Hepatocyte (in vitro differentiated cells): Measurements from ENCODE around the gene GPR101. TPM values are rescaled to one million over a fixed set of nuclear protein-coding genes. Genes with fewer than 3 reads are reported as not detected.

ENCODE experiments used
- DNase-seq: peaks from one replicate; pipeline ENCODE4 v3.0.0-alpha.2; 2016; ENCODE audit warnings: low spot score
- H2AFZ ChIP-seq: fragments of 200-600 bp; sonication (generic); 2 replicates; pipeline ENCODE4 v1.6.0; 2016; ENCODE audit warnings: antibody characterized with exemption, mild to moderate bottlenecking
- H3K27ac ChIP-seq: fragments of 200-600 bp; sonication (generic); 2 replicates; pipeline ENCODE4 v1.5.1; 2016; ENCODE audit warnings: mild to moderate bottlenecking
- H3K27me3 ChIP-seq: fragments of 200-600 bp; sonication (generic); 2 replicates; pipeline ENCODE4 v1.6.1; 2016
- H3K36me3 ChIP-seq: fragments of 200-600 bp; sonication (generic); replicated peaks from 2 replicates; pipeline ENCODE4 v1.5.1; 2016; ENCODE audit warnings: low read depth; ENCODE audit not compliant: insufficient read depth
- H3K4me1 ChIP-seq: fragments of 200-600 bp; sonication (generic); 2 replicates; pipeline ENCODE4 v1.5.1; 2016; ENCODE audit warnings: mild to moderate bottlenecking, moderate library complexity; ENCODE audit not compliant: insufficient read depth
- H3K4me2 ChIP-seq: fragments of 200-600 bp; sonication (generic); 2 replicates; pipeline ENCODE4 v1.6.0; 2016
- H3K4me3 ChIP-seq: fragments of 200-600 bp; sonication (generic); 2 replicates; pipeline ENCODE4 v1.5.1; 2016; ENCODE audit warnings: mild to moderate bottlenecking
- H3K79me2 ChIP-seq: fragments of 200-600 bp; sonication (generic); 2 replicates; pipeline ENCODE4 v1.6.0; 2017; ENCODE audit warnings: mild to moderate bottlenecking
- H3K9me2 ChIP-seq: fragments of 200-600 bp; sonication (generic); replicated peaks from 2 replicates; pipeline ENCODE4 v1.6.0; 2017; ENCODE audit warnings: mild to moderate bottlenecking; ENCODE audit not compliant: insufficient read depth
- H3K9me3 ChIP-seq: fragments of 200-600 bp; sonication (generic); 2 replicates; pipeline ENCODE4 v1.5.1; 2016; ENCODE audit warnings: low read depth, mild to moderate bottlenecking
- H4K20me1 ChIP-seq: fragments of 200-600 bp; sonication (generic); 2 replicates; pipeline ENCODE4 v1.6.0; 2016; ENCODE audit warnings: mild to moderate bottlenecking; ENCODE audit not compliant: insufficient read depth, poor library complexity, severe bottlenecking
- EZH2 ChIP-seq: fragments of 200-600 bp; sonication (generic); IDR thresholded peaks from 2 replicates; pipeline ENCODE4 v1.6.1; 2016; ENCODE audit warnings: antibody characterized with exemption, mild to moderate bottlenecking, borderline replicate concordance
- EZH2phosphoT487 ChIP-seq: fragments of 200-600 bp; sonication (generic); IDR thresholded peaks from one replicate; pipeline ENCODE4 v1.6.1; 2018; ENCODE audit warnings: antibody characterized with exemption, mild to moderate bottlenecking, low read depth, moderate library complexity; ENCODE audit not compliant: unreplicated experiment, severe bottlenecking
- WGBS: methylation state at CpG from one replicate; pipeline ENCODE4 v1.1.6; 2016; ENCODE audit warnings: low lambda C conversion rate; ENCODE audit errors: missing lambda C conversion rate; 5-methylcytosine and 5-hydroxymethylcytosine counted together
- polyA plus RNA-seq: library from polyadenylated mRNA; unstranded; fragments of >200 nt; fragmentation: Nextera tagmentation; extraction: Ambion mirVana; gene quantifications from 2 replicates; pipeline ENCODE4 v1.2.1, GENCODE V29; 2016
- total RNA-seq: library from RNA; depleted of rRNA; stranded (reverse); fragments of >200 nt; gene quantifications from 2 replicates; pipeline ENCODE4 v1.2.3, GENCODE V29; 2014
- TF ChIP-seq, protein P1 (sequence below): fragments of 200-600 bp; sonication (generic); IDR thresholded peaks from 2 replicates; pipeline ENCODE4 v1.5.1; 2016; ENCODE audit warnings: antibody characterized with exemption, mild to moderate bottlenecking; ENCODE audit not compliant: poor library complexity

GPR101 gene
- total and polyA plus RNA-seq, 2 experiments from 2014 or later = 0.25 TPM; not detected in 1

DNA sequence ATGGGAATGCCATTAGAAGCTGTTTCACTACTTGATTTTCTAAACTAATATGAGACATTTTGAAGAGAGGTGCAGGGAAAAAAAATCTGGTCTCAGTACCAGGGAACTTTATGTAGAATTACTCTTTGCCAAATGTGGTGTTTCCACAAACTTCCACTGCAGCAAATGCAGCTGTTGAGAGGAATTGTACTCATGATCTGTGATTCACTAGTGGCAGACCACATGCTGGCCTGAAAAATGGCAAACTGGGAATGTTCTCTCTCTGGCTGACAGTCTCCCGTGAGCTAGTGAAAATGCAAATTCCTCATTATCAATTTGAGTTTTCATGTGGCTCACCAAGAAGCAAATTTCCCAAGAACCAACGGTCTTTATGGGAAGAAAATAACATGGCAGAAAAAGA is 37.8 kb upstream of the GPR101 start:
- H2AFZ ChIP-seq = no peak overlapping the region
- no peaks in the 10 kb centered on the region for H3K79me2 ChIP-seq
- H3K27me3 ChIP-seq = no peaks in the 10 kb centered on the region
- no peak overlapping the region for H3K27ac ChIP-seq
- WGBS = 64% methylated on average over 2 of the region's 2 CpGs
- TF ChIP-seq EZH2phosphoT487 (no peak), EZH2 (no peak)
- TF ChIP-seq, protein P1, sequence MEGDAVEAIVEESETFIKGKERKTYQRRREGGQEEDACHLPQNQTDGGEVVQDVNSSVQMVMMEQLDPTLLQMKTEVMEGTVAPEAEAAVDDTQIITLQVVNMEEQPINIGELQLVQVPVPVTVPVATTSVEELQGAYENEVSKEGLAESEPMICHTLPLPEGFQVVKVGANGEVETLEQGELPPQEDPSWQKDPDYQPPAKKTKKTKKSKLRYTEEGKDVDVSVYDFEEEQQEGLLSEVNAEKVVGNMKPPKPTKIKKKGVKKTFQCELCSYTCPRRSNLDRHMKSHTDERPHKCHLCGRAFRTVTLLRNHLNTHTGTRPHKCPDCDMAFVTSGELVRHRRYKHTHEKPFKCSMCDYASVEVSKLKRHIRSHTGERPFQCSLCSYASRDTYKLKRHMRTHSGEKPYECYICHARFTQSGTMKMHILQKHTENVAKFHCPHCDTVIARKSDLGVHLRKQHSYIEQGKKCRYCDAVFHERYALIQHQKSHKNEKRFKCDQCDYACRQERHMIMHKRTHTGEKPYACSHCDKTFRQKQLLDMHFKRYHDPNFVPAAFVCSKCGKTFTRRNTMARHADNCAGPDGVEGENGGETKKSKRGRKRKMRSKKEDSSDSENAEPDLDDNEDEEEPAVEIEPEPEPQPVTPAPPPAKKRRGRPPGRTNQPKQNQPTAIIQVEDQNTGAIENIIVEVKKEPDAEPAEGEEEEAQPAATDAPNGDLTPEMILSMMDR = no peak
- H3K36me3 ChIP-seq = no peaks in the 10 kb centered on the region
- no peaks in the 10 kb centered on the region for H3K9me2 ChIP-seq
- H4K20me1 ChIP-seq = no peaks in the 10 kb centered on the region
- no peaks in the 10 kb centered on the region for H3K4me1 ChIP-seq
- H3K4me2 ChIP-seq = no peak overlapping the region
- DNase-seq = no peak
- H3K9me3 ChIP-seq = no peaks in the 10 kb centered on the region
- no peak overlapping the region for H3K4me3 ChIP-seq

DNA sequence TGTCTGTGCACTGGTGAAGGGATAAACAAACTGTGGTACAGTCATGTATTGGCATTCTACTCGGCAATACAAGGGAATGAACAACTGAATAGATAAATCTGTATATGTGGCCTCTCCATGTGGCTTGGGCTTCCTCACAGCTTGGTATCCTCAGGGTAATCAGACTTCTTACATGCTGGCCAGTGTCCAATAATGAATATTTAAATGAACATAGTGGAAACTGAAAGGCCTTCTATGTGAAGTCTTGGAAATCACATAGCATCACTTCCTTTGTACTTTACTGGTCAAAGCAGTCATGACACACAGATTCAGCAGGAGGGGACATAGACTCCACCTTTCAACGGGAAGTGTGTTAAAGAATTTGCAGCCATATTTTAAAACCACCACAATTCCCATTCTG is 33.4 kb upstream of the GPR101 start:
- Histone ChIP-seq H3K9me2 (no peaks in the 10 kb centered on the region), H3K36me3 (no peaks in the 10 kb centered on the region), H3K4me2 (no peak overlapping the region), H3K27me3 (no peaks in the 10 kb centered on the region), H4K20me1 (no peaks in the 10 kb centered on the region), H3K27ac (no peak overlapping the region), H3K9me3 (no peaks in the 10 kb centered on the region), H3K79me2 (no peaks in the 10 kb centered on the region), H3K4me3 (no peak overlapping the region), H3K4me1 (no peaks in the 10 kb centered on the region), H2AFZ (no peak overlapping the region)
- 62% methylated on average over 2 of the region's 2 CpGs for WGBS
- TF ChIP-seq, protein P1 = no peak
- TF ChIP-seq EZH2phosphoT487 = no peak
- TF ChIP-seq EZH2 = no peak
- no peak for DNase-seq

DNA sequence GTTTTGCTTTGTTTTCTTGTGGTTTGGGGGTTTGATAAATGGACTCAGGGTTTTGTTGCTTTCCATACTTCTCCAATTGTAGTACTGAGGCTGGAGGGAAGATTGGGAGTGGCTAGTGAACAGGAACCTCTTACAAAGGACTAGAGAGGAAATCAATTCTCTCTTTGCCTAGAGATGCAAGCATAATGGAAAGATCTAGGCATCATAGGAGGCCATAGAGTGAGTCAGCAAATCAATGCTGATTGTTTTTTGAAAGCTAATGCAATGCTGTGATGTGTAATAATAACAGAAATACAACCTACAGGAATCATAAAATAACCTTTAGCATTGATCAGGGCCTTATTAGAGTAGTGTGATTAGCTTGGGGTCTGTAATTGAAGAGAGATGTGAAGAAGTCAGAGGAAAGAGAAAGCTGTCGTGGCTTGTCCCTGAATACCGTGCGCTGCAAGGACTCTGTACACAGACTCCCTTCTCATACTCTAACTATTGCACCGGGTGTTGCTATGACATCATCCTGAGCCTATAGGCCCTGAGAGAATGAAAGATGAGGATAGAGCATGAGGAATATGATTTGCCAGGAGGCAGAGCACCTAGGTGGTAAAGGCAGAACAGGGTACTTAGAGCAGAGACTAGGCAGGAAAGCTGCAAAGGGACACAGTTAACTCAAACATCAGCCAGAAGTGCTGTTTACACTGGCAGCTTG is 29.3 kb upstream of the GPR101 start:
- no peak overlapping the region for H3K27ac ChIP-seq

More for the DNA sequence above, 29.3 kb upstream of the GPR101 start:
- H2AFZ ChIP-seq = no peak overlapping the region
- H3K9me2 ChIP-seq = no peaks in the 10 kb centered on the region
- 73% methylated on average over 4 of the region's 4 CpGs for WGBS
- no peaks in the 10 kb centered on the region for H3K4me1 ChIP-seq
- H3K9me3 ChIP-seq = no peaks in the 10 kb centered on the region
- H4K20me1 ChIP-seq = no peaks in the 10 kb centered on the region
- no peaks in the 10 kb centered on the region for H3K79me2 ChIP-seq
- H3K4me3 ChIP-seq = no peak overlapping the region
- TF ChIP-seq EZH2 = no peak
- TF ChIP-seq, protein P1 = no peak
- TF ChIP-seq EZH2phosphoT487 = no peak
- H3K27me3 ChIP-seq = no peaks in the 10 kb centered on the region
- no peak overlapping the region for H3K4me2 ChIP-seq
- DNase-seq = no peak
- no peaks in the 10 kb centered on the region for H3K36me3 ChIP-seq
